ENCODE measurements around the gene GLTPD2.

The GLTPD2 gene

DNA sequence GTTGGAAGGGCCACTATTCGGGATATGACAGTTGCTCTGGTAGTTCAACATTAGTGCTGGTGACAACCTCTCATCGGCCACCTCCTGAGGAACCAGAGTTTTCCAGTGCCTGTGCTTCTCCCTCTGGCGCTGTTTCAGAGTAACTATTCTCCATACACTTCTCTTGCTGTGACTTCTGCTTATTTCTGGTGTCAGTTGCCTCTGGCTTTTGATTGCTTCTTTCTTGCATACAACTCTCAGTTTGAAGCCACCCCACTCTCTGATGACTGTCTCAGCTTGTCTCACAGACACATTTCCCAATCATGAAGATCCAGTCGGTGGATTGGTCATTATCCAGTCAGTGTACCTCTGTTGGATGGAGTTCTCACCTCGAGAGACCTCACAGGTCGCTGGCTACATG is 20.5 kb upstream of the GLTPD2 start:
- no peaks in the 10 kb centered on the region for H3K27me3 ChIP-seq (ENCODE audit: low read length)
- no peaks in the 10 kb centered on the region for H3K9me3 ChIP-seq (ENCODE audit: insufficient read depth, low read length)
- H4K20me1 ChIP-seq (ENCODE audit: low read depth, low read length), result no peaks in the 10 kb centered on the region
- H3K4me3 ChIP-seq (ENCODE audit: insufficient read depth, low read length, poor library complexity, severe bottlenecking), result no peak overlapping the region
- H3K4me2 ChIP-seq (ENCODE audit: low read depth, low read length, poor library complexity, severe bottlenecking), result no peak overlapping the region
- H3K36me3 ChIP-seq (ENCODE audit: low read length), result no peaks in the 10 kb centered on the region
- H3K79me2 ChIP-seq (ENCODE audit: insufficient read depth, low read length), result no peaks in the 10 kb centered on the region
- H3K9ac ChIP-seq (ENCODE audit: low read length), result no peak overlapping the region
- TF ChIP-seq, protein P1, sequence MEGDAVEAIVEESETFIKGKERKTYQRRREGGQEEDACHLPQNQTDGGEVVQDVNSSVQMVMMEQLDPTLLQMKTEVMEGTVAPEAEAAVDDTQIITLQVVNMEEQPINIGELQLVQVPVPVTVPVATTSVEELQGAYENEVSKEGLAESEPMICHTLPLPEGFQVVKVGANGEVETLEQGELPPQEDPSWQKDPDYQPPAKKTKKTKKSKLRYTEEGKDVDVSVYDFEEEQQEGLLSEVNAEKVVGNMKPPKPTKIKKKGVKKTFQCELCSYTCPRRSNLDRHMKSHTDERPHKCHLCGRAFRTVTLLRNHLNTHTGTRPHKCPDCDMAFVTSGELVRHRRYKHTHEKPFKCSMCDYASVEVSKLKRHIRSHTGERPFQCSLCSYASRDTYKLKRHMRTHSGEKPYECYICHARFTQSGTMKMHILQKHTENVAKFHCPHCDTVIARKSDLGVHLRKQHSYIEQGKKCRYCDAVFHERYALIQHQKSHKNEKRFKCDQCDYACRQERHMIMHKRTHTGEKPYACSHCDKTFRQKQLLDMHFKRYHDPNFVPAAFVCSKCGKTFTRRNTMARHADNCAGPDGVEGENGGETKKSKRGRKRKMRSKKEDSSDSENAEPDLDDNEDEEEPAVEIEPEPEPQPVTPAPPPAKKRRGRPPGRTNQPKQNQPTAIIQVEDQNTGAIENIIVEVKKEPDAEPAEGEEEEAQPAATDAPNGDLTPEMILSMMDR (IDR thresholded peaks at IDR 0.05; ENCODE audit: insufficient read depth, low read length, poor library complexity, severe bottlenecking), result no peak
- TF ChIP-seq EZH2phosphoT487 (conservative IDR thresholded peaks at IDR 0.05; ENCODE audit: low read length), result no peak
- H3K9me2 ChIP-seq (replicated peaks; ENCODE audit: insufficient read depth, low read length), result no peaks in the 10 kb centered on the region
- H3K27ac ChIP-seq (ENCODE audit: low read depth, low read length), result no peak overlapping the region
- no peaks in the 10 kb centered on the region for H3F3A ChIP-seq (ENCODE audit: insufficient read depth)
- no peak overlapping the region for H2AFZ ChIP-seq (ENCODE audit: low read depth, low read length, severe bottlenecking)

GRCh38 chr17:4769628-4770027 is 19.1 kb upstream of the GLTPD2 start:
- no peak overlapping the region for H3K9ac ChIP-seq (ENCODE audit: low read length)
- no peak overlapping the region for H3K4me2 ChIP-seq (ENCODE audit: low read depth, low read length, poor library complexity, severe bottlenecking)
- no peaks in the 10 kb centered on the region for H3K9me3 ChIP-seq (ENCODE audit: insufficient read depth, low read length)
- H2AFZ ChIP-seq (ENCODE audit: low read depth, low read length, severe bottlenecking), result no peak overlapping the region
- H3K27ac ChIP-seq (ENCODE audit: low read depth, low read length), result no peak overlapping the region
- no peaks in the 10 kb centered on the region for H3K27me3 ChIP-seq (ENCODE audit: low read length)
- H3K79me2 ChIP-seq (ENCODE audit: insufficient read depth, low read length), result no peaks in the 10 kb centered on the region
- H4K20me1 ChIP-seq (ENCODE audit: low read depth, low read length), result no peaks in the 10 kb centered on the region
- no peaks in the 10 kb centered on the region for H3K36me3 ChIP-seq (ENCODE audit: low read length)
- H3K9me2 ChIP-seq (replicated peaks; ENCODE audit: insufficient read depth, low read length), result no peaks in the 10 kb centered on the region
- H3F3A ChIP-seq (ENCODE audit: insufficient read depth), result no peaks in the 10 kb centered on the region
- TF ChIP-seq EZH2phosphoT487 (conservative IDR thresholded peaks at IDR 0.05; ENCODE audit: low read length), result no peak
- TF ChIP-seq, protein P1 (IDR thresholded peaks at IDR 0.05; ENCODE audit: insufficient read depth, low read length, poor library complexity, severe bottlenecking), result no peak
- no peak overlapping the region for H3K4me3 ChIP-seq (ENCODE audit: insufficient read depth, low read length, poor library complexity, severe bottlenecking)

- no peak within 1 kb of the TSS for H3K27ac ChIP-seq (ENCODE audit: low read depth, low read length)
- no peaks in the 10 kb centered on the region for H3F3A ChIP-seq (ENCODE audit: insufficient read depth)
- H3K4me3 ChIP-seq (ENCODE audit: insufficient read depth, low read length, poor library complexity, severe bottlenecking), result no peak within 1 kb of the TSS
- no peaks in the 10 kb centered on the region for H3K9me3 ChIP-seq (ENCODE audit: insufficient read depth, low read length)
- no peaks in the 10 kb centered on the region for H3K36me3 ChIP-seq (ENCODE audit: low read length)
- TF ChIP-seq, protein P1 (IDR thresholded peaks at IDR 0.05; ENCODE audit: insufficient read depth, low read length, poor library complexity, severe bottlenecking), result no peak
- no peak for TF ChIP-seq EZH2phosphoT487 (conservative IDR thresholded peaks at IDR 0.05; ENCODE audit: low read length)
- H3K79me2 ChIP-seq (ENCODE audit: insufficient read depth, low read length), result no peaks in the 10 kb centered on the region
- H4K20me1 ChIP-seq (ENCODE audit: low read depth, low read length), result no peaks in the 10 kb centered on the region
- H3K27me3 ChIP-seq (ENCODE audit: low read length), result no peaks in the 10 kb centered on the region
- no peak within 1 kb of the TSS for H3K4me2 ChIP-seq (ENCODE audit: low read depth, low read length, poor library complexity, severe bottlenecking)
- no peak within 1 kb of the TSS for H2AFZ ChIP-seq (ENCODE audit: low read depth, low read length, severe bottlenecking)
- no peak within 1 kb of the TSS for H3K9ac ChIP-seq (ENCODE audit: low read length)
- H3K9me2 ChIP-seq (replicated peaks; ENCODE audit: insufficient read depth, low read length), result no peaks in the 10 kb centered on the region
Observed at GRCh38 chr17:4771519-4772234, 17.1 kb upstream of the GLTPD2 start, which contains the start of gene TM4SF5. Gene TM4SF5 (plus strand): TSS chr17:4771886. CDS start chr17:4771923, 37 bp downstream.
